Stomach (tissue), 9 donors: Measurements from ENCODE around the gene HIC2. TPM values are rescaled to one million over a fixed set of nuclear protein-coding genes. Genes with fewer than 3 reads are reported as not detected.
A peak's percentile ranks its signal among the peaks of the same experiment; 100 is the strongest.
"Not testable (repeated sequence)": the region's sequence is repeated elsewhere in the genome, so short reads cannot be mapped to it uniquely, and the experiment has no call there.

Source experiments
- DNase-seq, 2 donors: peaks; one replicate each; pipeline versions ENCODE4 v3.0.0 to v3.0.0-alpha.2; 2013 to 2019
- H3K27ac ChIP-seq, 5 donors: fragments of 200-600 bp in 4 of 5; sonication (generic) in 4 of 5; one replicate each; pipeline ENCODE4 v1.5.1; 2013 to 2019; ENCODE audit warnings: mild to moderate bottlenecking in 1 of 5, moderate library complexity in 1 of 5
- H3K27me3 ChIP-seq, 3 donors: fragments of 200-600 bp; sonication (generic); one replicate each; pipeline ENCODE4 v1.5.1; 2017 to 2019; ENCODE audit warnings: mixed run types in 1 of 3
- H3K36me3 ChIP-seq, 4 donors: fragments of 200-600 bp; sonication (generic); 1 replicate in 3 of 4; 2 replicates in 1 of 4; pipeline ENCODE4 v1.5.1; 2016 to 2019
- H3K4me1 ChIP-seq, 4 donors: fragments of 200-600 bp; sonication (generic); one replicate each; pipeline ENCODE4 v1.5.1; 2016 to 2019
- H3K4me3 ChIP-seq, 4 donors: fragments of 200-600 bp; sonication (generic) in 3 of 4; one replicate each; pipeline ENCODE4 v1.5.1; 2016 to 2019; ENCODE audit warnings: mild to moderate bottlenecking in 1 of 4
- H3K9me3 ChIP-seq, 4 donors: fragments of 200-600 bp; sonication (generic); one replicate each; pipeline ENCODE4 v1.5.1; 2016 to 2019
- WGBS, 5 donors: extraction: QIAGEN DNeasy Blood & Tissue Kit in 3 of 5; methylation state at CpG; one replicate each; pipeline versions ENCODE4 v1.1.5 to v1.1.7; 2013 to 2018; 5-methylcytosine and 5-hydroxymethylcytosine counted together
- intact Hi-C: fragments of 100-400 bp; cut with DNase I; formaldehyde crosslinking; loops from one replicate; pipeline ENCODE4 v1.15.1; 2023; ENCODE audit warnings: low total_unique reads
- polyA plus RNA-seq, 3 donors: library from polyadenylated mRNA; stranded (reverse); fragments of 200-250 nt; gene quantifications; one replicate each; pipeline ENCODE4 v1.2.3, GENCODE V29; 2013
- total RNA-seq, 5 donors: library from RNA; depleted of rRNA; stranded (reverse); fragments of >200 nt; gene quantifications; one replicate each; pipeline versions ENCODE4 v1.1.0 to v1.2.3, GENCODE V29; 2014 to 2016
- donor health status: healthy with polysubstance abuse.
- donor health status: Bipolar disorder and iron deficiency.
- donor health status: healthy.

The HIC2 gene
- total and polyA plus RNA-seq, 8 donors: 0.45 to 7.4 (median 3.2) TPM

- intact Hi-C loops, H3K4me1 ChIP-seq, H3K27me3 ChIP-seq, H3K27ac ChIP-seq, H3K4me3 ChIP-seq, H3K36me3 ChIP-seq, H3K9me3 ChIP-seq: not testable (repeated sequence)
- peak in 1 of 2 donors; percentile 4 for DNase-seq
- 79 to 88% (median 83%) methylated on average over 5 to 10 of the region's 14 CpGs; no CpG with 5 or more reads in 1 of the 5 donors for WGBS, 5 donors
Measured at GRCh38 chr22:21484039-21484438, 66.9 kb downstream of the HIC2 start.

GRCh38 chr22:21487723-21488122 is 70.6 kb downstream of the HIC2 start:
- H3K4me1 ChIP-seq, H3K9me3 ChIP-seq, H3K27me3 ChIP-seq, H3K27ac ChIP-seq, DNase-seq, H3K4me3 ChIP-seq, H3K36me3 ChIP-seq, intact Hi-C loops: not testable (repeated sequence)
- WGBS, 5 donors: 96 to 98% (median 98%) methylated on average over 7 of the region's 17 CpGs; no CpG with 5 or more reads in 2 of the 5 donors

- H3K9me3 ChIP-seq, H3K4me3 ChIP-seq, H3K4me1 ChIP-seq, DNase-seq, H3K27ac ChIP-seq, intact Hi-C loops, H3K36me3 ChIP-seq, H3K27me3 ChIP-seq: not testable (repeated sequence)
- WGBS, 5 donors: 0 to 68% (median 37%) methylated on average over 1 to 2 of the region's 11 CpGs; no CpG with 5 or more reads in 2 of the 5 donors
Measured at GRCh38 chr22:21489149-21489680, 72.0 kb downstream of the HIC2 start.

GRCh38 chr22:21490556-21490955 is 73.4 kb downstream of the HIC2 start:
- H3K9me3 ChIP-seq, H3K4me3 ChIP-seq, H3K27me3 ChIP-seq, intact Hi-C loops, H3K4me1 ChIP-seq, H3K36me3 ChIP-seq, H3K27ac ChIP-seq: not testable (repeated sequence)
- WGBS, 5 donors: 84 to 99% (median 96%) methylated on average over 4 of the region's 6 CpGs
- DNase-seq: peak in 1 of 2 donors; percentile 28

GRCh38 chr22:21492271-21492670 is 75.1 kb downstream of the HIC2 start:
- H3K4me1 ChIP-seq, intact Hi-C loops, H3K9me3 ChIP-seq, DNase-seq, H3K36me3 ChIP-seq, H3K27me3 ChIP-seq, H3K27ac ChIP-seq, H3K4me3 ChIP-seq: not testable (repeated sequence)
- no CpG with 5 or more reads among the region's 8 CpGs for WGBS, 5 donors

- H3K4me3 ChIP-seq, intact Hi-C loops, H3K27me3 ChIP-seq, H3K36me3 ChIP-seq, H3K27ac ChIP-seq, H3K9me3 ChIP-seq, H3K4me1 ChIP-seq, DNase-seq: not testable (repeated sequence)
- WGBS, 5 donors: no CpG with 5 or more reads among the region's 23 CpGs
Measured at GRCh38 chr22:21493789-21494782, 76.9 kb downstream of the HIC2 start.

- H3K4me3 ChIP-seq, DNase-seq, H3K36me3 ChIP-seq, H3K27ac ChIP-seq, H3K27me3 ChIP-seq, intact Hi-C loops, H3K9me3 ChIP-seq, H3K4me1 ChIP-seq: not testable (repeated sequence)
- no CpG with 5 or more reads among the region's 4 CpGs for WGBS, 5 donors
Measured at GRCh38 chr22:21497984-21498383, 80.8 kb downstream of the HIC2 start.

GRCh38 chr22:21498489-21498888 is 81.3 kb downstream of the HIC2 start:
- H3K27ac ChIP-seq, H3K4me1 ChIP-seq, DNase-seq, H3K9me3 ChIP-seq, H3K4me3 ChIP-seq, H3K27me3 ChIP-seq, H3K36me3 ChIP-seq, intact Hi-C loops: not testable (repeated sequence)
- WGBS, 5 donors: no CpG with 5 or more reads among the region's 7 CpGs

- WGBS, 5 donors: no CpG with 5 or more reads among the region's 16 CpGs
- intact Hi-C loops: not testable (repeated sequence)
Measured at GRCh38 chr22:21499623-21500506, 82.7 kb downstream of the HIC2 start.

More at GRCh38 chr22:21499623-21500506, 82.7 kb downstream of the HIC2 start:
- not testable (repeated sequence) for H3K27me3 ChIP-seq, DNase-seq, H3K36me3 ChIP-seq, H3K4me3 ChIP-seq, H3K27ac ChIP-seq, H3K9me3 ChIP-seq, H3K4me1 ChIP-seq
